Neutrophil (primary cell): Measurements from ENCODE around the gene SEMA3C.

ENCODE experiments used
- H3K27ac ChIP-seq: fragments of 200-600 bp; sonication (generic); 2 replicates; pipeline ENCODE4 v1.5.1; 2016; ENCODE audit warnings: mild to moderate bottlenecking, moderate library complexity
- H3K27me3 ChIP-seq: fragments of 200-600 bp; sonication (generic); 2 replicates; pipeline ENCODE4 v1.6.0; 2016; ENCODE audit warnings: mild to moderate bottlenecking
- H3K36me3 ChIP-seq: fragments of 200-600 bp; sonication (generic); 2 replicates; pipeline ENCODE4 v1.5.1; 2017
- H3K4me1 ChIP-seq, 2 experiments: fragments of 200-600 bp in 1 of 2; sonication (generic) in 1 of 2; 1 replicate in 1 of 2; 2 replicates in 1 of 2; pipeline versions ENCODE4 v1.5.1 to v1.6.1; 2013 to 2016; ENCODE audit warnings: low read depth in 1 of 2, low read length in 1 of 2, mild to moderate bottlenecking in 1 of 2, moderate library complexity in 1 of 2; ENCODE audit not compliant: control insufficient read depth in 1 of 2, insufficient read depth in 1 of 2
- H3K4me3 ChIP-seq, 2 experiments: fragments of 200-600 bp in 1 of 2; sonication (generic) in 1 of 2; 1 replicate in 1 of 2; 2 replicates in 1 of 2; pipeline ENCODE4 v1.5.1; 2013 to 2016; ENCODE audit warnings: low read depth in 1 of 2, low read length in 1 of 2, mild to moderate bottlenecking in 1 of 2, moderate library complexity in 1 of 2
- H3K9me3 ChIP-seq: fragments of 200-600 bp; sonication (generic); 2 replicates; pipeline ENCODE4 v1.5.1; 2016
- CTCF ChIP-seq: fragments of 200-600 bp; sonication (generic); IDR thresholded peaks from 2 replicates; pipeline ENCODE4 v1.5.1; 2016; ENCODE audit warnings: antibody characterized with exemption

SEMA3C gene

GRCh38 chr7:80875537-80876120 lies 43.2 kb downstream of the SEMA3C start:
- H3K4me3 ChIP-seq, result no peak overlapping the region
- H3K4me1 ChIP-seq, result no peaks in the 10 kb centered on the region
- H3K27ac ChIP-seq, result no peak overlapping the region
- H3K9me3 ChIP-seq, result no peaks in the 10 kb centered on the region
- no peak for TF ChIP-seq CTCF
- no peaks in the 10 kb centered on the region for H3K27me3 ChIP-seq
- no peaks in the 10 kb centered on the region for H3K36me3 ChIP-seq

GRCh38 chr7:80873140-80873539 lies 45.7 kb downstream of the SEMA3C start:
- no peaks in the 10 kb centered on the region for H3K9me3 ChIP-seq
- no peaks in the 10 kb centered on the region for H3K4me1 ChIP-seq
- no peak overlapping the region for H3K4me3 ChIP-seq
- TF ChIP-seq CTCF, result no peak
- no peaks in the 10 kb centered on the region for H3K27me3 ChIP-seq
- H3K27ac ChIP-seq, result no peak overlapping the region
- H3K36me3 ChIP-seq, result no peaks in the 10 kb centered on the region

GRCh38 chr7:80871228-80871627 lies 47.6 kb downstream of the SEMA3C start:
- Histone ChIP-seq H3K4me1 (no peaks in the 10 kb centered on the region), H3K36me3 (no peaks in the 10 kb centered on the region), H3K9me3 (no peaks in the 10 kb centered on the region), H3K27ac (no peak overlapping the region), H3K4me3 (no peak overlapping the region), H3K27me3 (no peaks in the 10 kb centered on the region)
- TF ChIP-seq CTCF, result no peak

GRCh38 chr7:80870813-80871212 lies 48.0 kb downstream of the SEMA3C start:
- no peak for TF ChIP-seq CTCF
- Histone ChIP-seq H3K9me3 (no peaks in the 10 kb centered on the region), H3K27ac (no peak overlapping the region), H3K36me3 (no peaks in the 10 kb centered on the region), H3K27me3 (no peaks in the 10 kb centered on the region), H3K4me1 (no peaks in the 10 kb centered on the region), H3K4me3 (no peak overlapping the region)

GRCh38 chr7:80869821-80870751 lies 48.8 kb downstream of the SEMA3C start:
- no peak overlapping the region for H3K4me3 ChIP-seq
- H3K36me3 ChIP-seq, result no peaks in the 10 kb centered on the region
- no peaks in the 10 kb centered on the region for H3K27me3 ChIP-seq
- H3K4me1 ChIP-seq, result no peaks in the 10 kb centered on the region
- no peak overlapping the region for H3K27ac ChIP-seq
- no peak for TF ChIP-seq CTCF
- no peaks in the 10 kb centered on the region for H3K9me3 ChIP-seq
